H9 (cell line): Measurements from ENCODE around the gene PALS2. TPM values are rescaled to one million over a fixed set of nuclear protein-coding genes. Genes with fewer than 3 reads are reported as not detected.
A peak's percentile ranks its signal among the peaks of the same experiment; 100 is the strongest.

Experiments
- DNase-seq: peaks from one replicate; pipeline ENCODE4 v3.0.0-alpha.2; 2017
- H2AFZ ChIP-seq: one replicate; pipeline ENCODE4 v1.6.1; 2013; ENCODE audit warnings: mild to moderate bottlenecking, low read length, control low read depth, moderate library complexity
- H2AK5ac ChIP-seq: 2 replicates; pipeline ENCODE4 v1.6.1; 2013; ENCODE audit warnings: low read length, control low read depth, mixed read lengths; ENCODE audit not compliant: insufficient read length
- H2BK120ac ChIP-seq: one replicate; pipeline ENCODE4 v1.6.1; 2013; ENCODE audit warnings: low read depth, mild to moderate bottlenecking, low read length, control low read depth, inconsistent platforms; ENCODE audit not compliant: poor library complexity, severe bottlenecking
- H2BK12ac ChIP-seq: 2 replicates; pipeline ENCODE4 v1.6.1; 2013; ENCODE audit warnings: low read length, control low read depth, mixed read lengths, low read depth; ENCODE audit not compliant: insufficient read length
- H2BK15ac ChIP-seq: 2 replicates; pipeline ENCODE4 v1.6.1; 2013; ENCODE audit warnings: low read depth, low read length, control low read depth
- H2BK20ac ChIP-seq: one replicate; pipeline ENCODE4 v1.6.1; 2013; ENCODE audit warnings: low read depth, mild to moderate bottlenecking, low read length, control low read depth, inconsistent platforms; ENCODE audit not compliant: poor library complexity, severe bottlenecking
- H2BK5ac ChIP-seq: 2 replicates; pipeline ENCODE4 v1.6.1; 2013; ENCODE audit warnings: low read length, control low read depth, mixed read lengths; ENCODE audit not compliant: insufficient read length
- H3K14ac ChIP-seq: 2 replicates; pipeline ENCODE4 v1.6.1; 2013; ENCODE audit warnings: low read length, control low read depth; ENCODE audit not compliant: insufficient read depth
- H3K18ac ChIP-seq: 2 replicates; pipeline ENCODE4 v1.6.1; 2013; ENCODE audit warnings: low read depth, mild to moderate bottlenecking, mixed read lengths, low read length, control low read depth; ENCODE audit not compliant: insufficient read length
- H3K23ac ChIP-seq: 2 replicates; pipeline ENCODE4 v1.6.1; 2013; ENCODE audit warnings: low read length, control low read depth, mixed read lengths, low read depth; ENCODE audit not compliant: insufficient read length
- H3K23me2 ChIP-seq: 2 replicates; pipeline ENCODE4 v1.6.1; 2013; ENCODE audit warnings: low read depth, mild to moderate bottlenecking, mixed read lengths, low read length, control low read depth; ENCODE audit not compliant: insufficient read length, poor library complexity, severe bottlenecking
- H3K27ac ChIP-seq: 2 replicates; pipeline ENCODE4 v1.5.1; 2013; ENCODE audit warnings: low read length, control low read depth, mixed read lengths, low read depth; ENCODE audit not compliant: insufficient read length
- H3K27me3 ChIP-seq: 2 replicates; pipeline ENCODE4 v1.6.1; 2013; ENCODE audit warnings: low read length, control low read depth, inconsistent platforms; ENCODE audit not compliant: insufficient read depth
- H3K4ac ChIP-seq: 2 replicates; pipeline ENCODE4 v1.6.1; 2013; ENCODE audit warnings: low read depth, mild to moderate bottlenecking, control low read depth, inconsistent platforms, low read length, moderate library complexity
- H3K4me1 ChIP-seq: 2 replicates; pipeline ENCODE4 v1.6.1; 2013; ENCODE audit warnings: low read length, control low read depth, inconsistent platforms; ENCODE audit not compliant: insufficient read depth
- H3K4me2 ChIP-seq: 2 replicates; pipeline ENCODE4 v1.6.1; 2013; ENCODE audit warnings: low read length, control low read depth, mixed read lengths; ENCODE audit not compliant: insufficient read length, insufficient read depth
- H3K56ac ChIP-seq: 2 replicates; pipeline ENCODE4 v1.6.1; 2013; ENCODE audit warnings: low read depth, mild to moderate bottlenecking, mixed read lengths, low read length, control low read depth; ENCODE audit not compliant: insufficient read length
- H3K79me1 ChIP-seq: 2 replicates; pipeline ENCODE4 v1.6.1; 2013; ENCODE audit warnings: low read depth, mild to moderate bottlenecking, moderate library complexity, low read length, control low read depth, inconsistent platforms; ENCODE audit not compliant: insufficient read depth, poor library complexity, severe bottlenecking
- H3K79me2 ChIP-seq: 2 replicates; pipeline ENCODE4 v1.6.1; 2013; ENCODE audit warnings: low read length, control low read depth, inconsistent platforms; ENCODE audit not compliant: insufficient read depth
- H3K9ac ChIP-seq: 2 replicates; pipeline ENCODE4 v1.6.1; 2013; ENCODE audit warnings: low read length, control low read depth, mixed read lengths; ENCODE audit not compliant: insufficient read length; ENCODE audit errors: extremely low read depth
- H3K9me3 ChIP-seq: one replicate; pipeline ENCODE4 v1.6.1; 2013; ENCODE audit warnings: low read depth, low read length, inconsistent platforms; ENCODE audit not compliant: control insufficient read depth
- H3T11ph ChIP-seq: one replicate; pipeline ENCODE4 v1.6.1; 2013; ENCODE audit warnings: mild to moderate bottlenecking, low read length, control low read depth, inconsistent platforms
- H4K20me1 ChIP-seq: one replicate; pipeline ENCODE4 v1.6.1; 2013; ENCODE audit not compliant: control insufficient read depth, insufficient read length, insufficient read depth
- H4K5ac ChIP-seq: 2 replicates; pipeline ENCODE4 v1.6.1; 2013; ENCODE audit warnings: low read depth, mild to moderate bottlenecking, mixed read lengths, low read length, control low read depth; ENCODE audit not compliant: insufficient read length
- H4K8ac ChIP-seq: replicated peaks from 2 replicates; pipeline ENCODE4 v1.6.1; 2013; ENCODE audit warnings: low read length, control low read depth, mixed read lengths, low read depth; ENCODE audit not compliant: insufficient read length
- H4K91ac ChIP-seq: 2 replicates; pipeline ENCODE4 v1.6.1; 2013; ENCODE audit warnings: low read depth, mild to moderate bottlenecking, moderate library complexity, mixed read lengths, low read length, control low read depth; ENCODE audit not compliant: insufficient read length
- H3K27ac Mint-ChIP-seq, 3 experiments: 2 replicates in 2 of 3; 3 replicates in 1 of 3; pipeline ENCODE4 v1.8.0; 2020 to 2021; ENCODE audit warnings: mixed read lengths in 3 of 3, mild to moderate bottlenecking in 1 of 3, moderate library complexity in 1 of 3
- H3K27me3 Mint-ChIP-seq: 2 replicates; pipeline ENCODE4 v1.8.0; 2021; ENCODE audit warnings: low read depth, mild to moderate bottlenecking, moderate library complexity, mixed read lengths
- H3K36me3 Mint-ChIP-seq, 3 experiments: 2 replicates in 2 of 3; 3 replicates in 1 of 3; pipeline ENCODE4 v1.8.0; 2020 to 2021; ENCODE audit warnings: low read depth in 3 of 3, mixed read lengths in 3 of 3; ENCODE audit not compliant: insufficient read depth in 1 of 3
- H3K4me1 Mint-ChIP-seq, 2 experiments: 2 replicates each; pipeline ENCODE4 v1.8.0; 2020; ENCODE audit warnings: mixed read lengths in 2 of 2
- H3K4me3 Mint-ChIP-seq, 2 experiments: 2 replicates in 1 of 2; 3 replicates in 1 of 2; pipeline ENCODE4 v1.8.0; 2020 to 2021; ENCODE audit warnings: mild to moderate bottlenecking in 2 of 2, mixed read lengths in 2 of 2, moderate library complexity in 1 of 2
- H3K9me3 Mint-ChIP-seq, 2 experiments: 2 replicates in 1 of 2; 3 replicates in 1 of 2; pipeline ENCODE4 v1.8.0; 2020; ENCODE audit warnings: mild to moderate bottlenecking in 2 of 2, mixed read lengths in 2 of 2, moderate library complexity in 1 of 2
- CTCF ChIP-seq: fragments of 200-600 bp; sonication (generic); conservative IDR thresholded peaks from 3 replicates; pipeline ENCODE4 v1.8.0; 2021; ENCODE audit warnings: antibody characterized with exemption, mild to moderate bottlenecking
- WGBS: extraction: QIAGEN DNeasy Blood & Tissue Kit; methylation state at CpG from one replicate; pipeline ENCODE4 v1.1.7; 2013; ENCODE audit warnings: missing lambda C conversion rate, low lambda C conversion rate, mixed read lengths; ENCODE audit not compliant: insufficient read length; ENCODE audit errors: extremely low coverage; 5-methylcytosine and 5-hydroxymethylcytosine counted together
- total RNA-seq: library from RNA; stranded (reverse); gene quantifications from 2 replicates; pipeline ENCODE4 v1.2.1, GENCODE V29; 2021

PALS2 gene
- total RNA-seq, 1 experiment from 2014 or later = 63.1 TPM

GRCh38 chr7:24617957-24618616, 44.8 kb downstream of the PALS2 start:
- Histone ChIP-seq H2AFZ (no peak overlapping the region), H3K9me3 (no peaks in the 10 kb centered on the region), H4K20me1 (no peaks in the 10 kb centered on the region), H3K4me2 (no peak overlapping the region), H3K18ac (no peak overlapping the region), H3K14ac (no peak overlapping the region; the same call in 1 of the 2 replicates), H3K23me2 (no peaks in the 10 kb centered on the region), H3K4ac (no peak overlapping the region), H3K4me1 (no peaks in the 10 kb centered on the region), H4K91ac (no peak overlapping the region), H2BK12ac (no peak overlapping the region), H3K27ac (no peak overlapping the region), H2BK120ac (no peak overlapping the region), H3T11ph (no peak overlapping the region), H4K5ac (no peak overlapping the region), H3K23ac (no peak overlapping the region), H3K79me2 (peaks cover 20% of the 10 kb centered on the region; the same call in 1 of the 2 replicates), H4K8ac (no peak overlapping the region), H2BK5ac (no peak overlapping the region), H2AK5ac (no peak overlapping the region), H3K27me3 (no peaks in the 10 kb centered on the region), H3K79me1 (no peaks in the 10 kb centered on the region), H3K9ac (no peak overlapping the region), H2BK15ac (no peak overlapping the region), H2BK20ac (no peak overlapping the region), H3K56ac (no peak overlapping the region)
- no peaks in the 10 kb centered on the region for H3K27me3 Mint-ChIP-seq
- peak overlapping the region in 2 of 3 experiments; percentile 25 to 78; a peak in 2 of 7 replicates for H3K27ac Mint-ChIP-seq
- WGBS = no CpG with 5 or more reads among the region's 2 CpGs
- TF ChIP-seq CTCF = no peak
- DNase-seq = peak; percentile 30
- peaks cover 33 to 49% of the 10 kb centered on the region in 2 experiments for H3K4me1 Mint-ChIP-seq
- peaks cover 2 to 3% of the 10 kb centered on the region in 2 experiments; a peak in 4 of 5 replicates for H3K9me3 Mint-ChIP-seq
- H3K36me3 Mint-ChIP-seq = peaks cover 0 to 11% (median 5%) of the 10 kb centered on the region in 3 experiments; a peak in 5 of 7 replicates
- H3K4me3 Mint-ChIP-seq = no peak overlapping the region
